Esophagus (tissue), 2 donors: ENCODE measurements around the gene RAPH1. TPM values are rescaled to one million over a fixed set of nuclear protein-coding genes. Genes with fewer than 3 reads are reported as not detected.
"Not testable (repeated sequence)": the region's sequence is repeated elsewhere in the genome, so short reads cannot be mapped to it uniquely, and the experiment has no call there.

Experiments used
- H3K27ac ChIP-seq, 2 donors: one replicate each; pipeline ENCODE4 v1.5.1; 2013; ENCODE audit warnings: low read depth in 2 of 2, mild to moderate bottlenecking in 2 of 2, inconsistent platforms in 1 of 2, low read length in 1 of 2, moderate library complexity in 1 of 2
- H3K27me3 ChIP-seq, 2 donors: one replicate each; pipeline ENCODE4 v1.6.1; 2013; ENCODE audit warnings: low read length in 2 of 2, control low read depth in 1 of 2, mild to moderate bottlenecking in 1 of 2; ENCODE audit not compliant: insufficient read depth in 2 of 2, control insufficient read depth in 1 of 2
- H3K36me3 ChIP-seq, 2 donors: one replicate each; pipeline ENCODE4 v1.6.1; 2013; ENCODE audit warnings: low read length in 1 of 2; ENCODE audit not compliant: control insufficient read depth in 2 of 2, insufficient read depth in 2 of 2
- H3K4me1 ChIP-seq, 2 donors: one replicate each; pipeline ENCODE4 v1.6.1; 2013; ENCODE audit warnings: low read length in 1 of 2; ENCODE audit not compliant: control insufficient read depth in 2 of 2, insufficient read depth in 2 of 2
- H3K4me3 ChIP-seq, 2 donors: one replicate each; pipeline ENCODE4 v1.5.1; 2013; ENCODE audit warnings: low read length in 2 of 2, mild to moderate bottlenecking in 2 of 2, low read depth in 1 of 2, moderate library complexity in 1 of 2
- H3K9me3 ChIP-seq, 2 donors: one replicate each; pipeline ENCODE4 v1.6.1; 2013; ENCODE audit warnings: mild to moderate bottlenecking in 2 of 2, low read depth in 1 of 2, low read length in 1 of 2, moderate library complexity in 1 of 2; ENCODE audit not compliant: control insufficient read depth in 2 of 2, insufficient read depth in 1 of 2
- WGBS, 2 donors: extraction: QIAGEN DNeasy Blood & Tissue Kit; methylation state at CpG; one replicate each; pipeline ENCODE4 v1.1.7; 2013; 5-methylcytosine and 5-hydroxymethylcytosine counted together
- polyA plus RNA-seq, 2 donors: library from polyadenylated mRNA; stranded (reverse); fragments of 200-250 nt; gene quantifications; one replicate each; pipeline ENCODE4 v1.2.3, GENCODE V29; 2013
- donor health status: healthy with polysubstance abuse.
- donor health status: Bipolar disorder and iron deficiency.

Gene RAPH1
- polyA plus RNA-seq, 2 donors = 3.8 to 5.0 TPM

- H3K9me3 ChIP-seq = no peaks in the 10 kb centered on the region
- no peaks in the 10 kb centered on the region for H3K27me3 ChIP-seq
- WGBS, 2 donors = 79 to 88% methylated on average over 5 of the region's 5 CpGs
- H3K4me3 ChIP-seq = no peak overlapping the region
- H3K4me1 ChIP-seq = no peaks in the 10 kb centered on the region
- H3K36me3 ChIP-seq = peaks cover 0 to 6% of the 10 kb centered on the region in 2 donors
- no peak overlapping the region for H3K27ac ChIP-seq
These were observed 103.5 kb downstream of the RAPH1 start for GRCh38 chr2:203431391-203432185.

GRCh38 chr2:203429643-203430042, 105.5 kb downstream of the RAPH1 start:
- not testable (repeated sequence) for H3K4me3 ChIP-seq, H3K4me1 ChIP-seq, H3K9me3 ChIP-seq, H3K27me3 ChIP-seq, H3K36me3 ChIP-seq, H3K27ac ChIP-seq
- WGBS, 2 donors = 94 to 97% methylated on average over 2 to 4 of the region's 4 CpGs

GRCh38 chr2:203427061-203427460, 108.0 kb downstream of the RAPH1 start:
- Histone ChIP-seq H3K27me3 (no peaks in the 10 kb centered on the region), H3K9me3 (no peaks in the 10 kb centered on the region), H3K27ac (no peak overlapping the region), H3K4me3 (no peak overlapping the region), H3K4me1 (no peaks in the 10 kb centered on the region), H3K36me3 (peaks cover 0 to 4% of the 10 kb centered on the region in 2 donors)
- 81 to 85% methylated on average over 2 of the region's 2 CpGs for WGBS, 2 donors

GRCh38 chr2:203418271-203418670, 116.8 kb downstream of the RAPH1 start:
- Histone ChIP-seq H3K4me3 (no peak overlapping the region), H3K4me1 (no peaks in the 10 kb centered on the region), H3K9me3 (no peaks in the 10 kb centered on the region), H3K27me3 (no peaks in the 10 kb centered on the region), H3K36me3 (peaks cover 3% of the 10 kb centered on the region in 2 donors), H3K27ac (no peak overlapping the region)
- WGBS, 2 donors = 95 to 97% methylated on average over 8 of the region's 8 CpGs

GRCh38 chr2:203413796-203414195, 121.3 kb downstream of the RAPH1 start:
- H3K36me3 ChIP-seq = peaks cover 3% of the 10 kb centered on the region in 2 donors
- H3K4me3 ChIP-seq = no peak overlapping the region
- H3K27ac ChIP-seq = no peak overlapping the region
- H3K4me1 ChIP-seq = no peaks in the 10 kb centered on the region
- H3K27me3 ChIP-seq = no peaks in the 10 kb centered on the region
- H3K9me3 ChIP-seq = no peaks in the 10 kb centered on the region

GRCh38 chr2:203412546-203413331, 122.4 kb downstream of the RAPH1 start:
- no peaks in the 10 kb centered on the region for H3K9me3 ChIP-seq
- no peak overlapping the region for H3K27ac ChIP-seq
- no peaks in the 10 kb centered on the region for H3K27me3 ChIP-seq
- no peak overlapping the region for H3K4me3 ChIP-seq
- WGBS, 2 donors = 29 to 44% methylated on average over 7 of the region's 7 CpGs
- peaks cover 0 to 3% of the 10 kb centered on the region in 2 donors for H3K36me3 ChIP-seq
- H3K4me1 ChIP-seq = no peaks in the 10 kb centered on the region

- Histone ChIP-seq H3K9me3 (no peaks in the 10 kb centered on the region), H3K4me3 (no peak overlapping the region), H3K36me3 (no peaks in the 10 kb centered on the region), H3K4me1 (no peaks in the 10 kb centered on the region), H3K27me3 (no peaks in the 10 kb centered on the region), H3K27ac (no peak overlapping the region)
These were observed 127.6 kb downstream of the RAPH1 start for GRCh38 chr2:203407496-203407895.

- no peaks in the 10 kb centered on the region for H3K27me3 ChIP-seq
- no peaks in the 10 kb centered on the region for H3K4me1 ChIP-seq
- H3K36me3 ChIP-seq = no peaks in the 10 kb centered on the region
- H3K4me3 ChIP-seq = no peak overlapping the region
- H3K9me3 ChIP-seq = no peaks in the 10 kb centered on the region
- no peak overlapping the region for H3K27ac ChIP-seq
These were observed 130.1 kb downstream of the RAPH1 start for GRCh38 chr2:203404996-203405395.

GRCh38 chr2:203400805-203401585, 134.1 kb downstream of the RAPH1 start:
- no peak overlapping the region for H3K4me3 ChIP-seq
- peaks cover 0 to 3% of the 10 kb centered on the region in 2 donors for H3K36me3 ChIP-seq
- 98 to 100% methylated on average over 2 of the region's 2 CpGs for WGBS, 2 donors
- H3K4me1 ChIP-seq = no peaks in the 10 kb centered on the region
- H3K27ac ChIP-seq = no peak overlapping the region
- no peaks in the 10 kb centered on the region for H3K9me3 ChIP-seq
- no peaks in the 10 kb centered on the region for H3K27me3 ChIP-seq
